GM23248 (cell line): ENCODE data around the gene MYCBP2. TPM values are rescaled to one million over a fixed set of nuclear protein-coding genes. Genes with fewer than 3 reads are reported as not detected.

Experiments used
- DNase-seq: peaks from one replicate; pipeline ENCODE4 v3.0.0-alpha.2; 2015
- H2AFZ ChIP-seq: fragments of 200-600 bp; sonication (generic); 2 replicates; pipeline ENCODE4 v1.6.1; 2016; ENCODE audit warnings: antibody characterized with exemption
- H3F3A ChIP-seq: fragments of 200-600 bp; sonication (generic); 2 replicates; pipeline ENCODE4 v1.6.1; 2016; ENCODE audit warnings: mild to moderate bottlenecking, antibody characterized with exemption, mixed run types; ENCODE audit not compliant: insufficient read depth
- H3K27ac ChIP-seq: fragments of 200-600 bp; sonication (generic); 2 replicates; pipeline ENCODE4 v1.5.1; 2016; ENCODE audit warnings: mild to moderate bottlenecking
- H3K27me3 ChIP-seq: fragments of 200-600 bp; sonication (generic); replicated peaks from 2 replicates; pipeline ENCODE4 v1.6.1; 2016; ENCODE audit warnings: mild to moderate bottlenecking; ENCODE audit not compliant: insufficient read depth
- H3K36me3 ChIP-seq: fragments of 200-600 bp; sonication (generic); 2 replicates; pipeline ENCODE4 v1.6.1; 2016; ENCODE audit warnings: low read depth, mild to moderate bottlenecking
- H3K4me1 ChIP-seq: fragments of 200-600 bp; sonication (generic); 2 replicates; pipeline ENCODE4 v1.6.1; 2016; ENCODE audit warnings: mild to moderate bottlenecking; ENCODE audit not compliant: insufficient read depth
- H3K4me2 ChIP-seq: fragments of 200-600 bp; sonication (generic); one replicate; pipeline ENCODE4 v1.6.1; 2016; ENCODE audit warnings: mild to moderate bottlenecking; ENCODE audit not compliant: unreplicated experiment
- H3K4me3 ChIP-seq: fragments of 200-600 bp; sonication (generic); 2 replicates; pipeline ENCODE4 v1.5.1; 2016; ENCODE audit warnings: mild to moderate bottlenecking
- H3K79me2 ChIP-seq: fragments of 200-600 bp; sonication (generic); 2 replicates; pipeline ENCODE4 v1.6.1; 2016; ENCODE audit warnings: mild to moderate bottlenecking; ENCODE audit not compliant: insufficient read depth
- H3K9ac ChIP-seq: fragments of 200-600 bp; sonication (generic); 2 replicates; pipeline ENCODE4 v1.6.1; 2016; ENCODE audit warnings: mild to moderate bottlenecking
- H3K9me2 ChIP-seq: fragments of 200-600 bp; sonication (generic); 2 replicates; pipeline ENCODE4 v1.6.1; 2016; ENCODE audit warnings: mixed run types, mild to moderate bottlenecking, moderate library complexity; ENCODE audit not compliant: insufficient read depth
- H3K9me3 ChIP-seq: fragments of 200-600 bp; sonication (generic); one replicate; pipeline ENCODE4 v1.6.1; 2017; ENCODE audit warnings: low read depth
- H4K20me1 ChIP-seq: fragments of 200-600 bp; sonication (generic); 2 replicates; pipeline ENCODE4 v1.6.0; 2016; ENCODE audit not compliant: insufficient read depth
- EZH2 ChIP-seq: fragments of 200-600 bp; sonication (generic); IDR thresholded peaks from 2 replicates; pipeline ENCODE4 v1.6.1; 2018; ENCODE audit warnings: antibody characterized with exemption, mild to moderate bottlenecking; ENCODE audit not compliant: insufficient read depth, poor library complexity, severe bottlenecking
- EZH2phosphoT487 ChIP-seq: fragments of 200-600 bp; sonication (generic); IDR thresholded peaks from 2 replicates; pipeline ENCODE4 v1.6.1; 2018; ENCODE audit warnings: antibody characterized with exemption, moderate library complexity, mild to moderate bottlenecking, low read depth; ENCODE audit not compliant: insufficient read depth
- WGBS, 2 experiments: methylation state at CpG; one replicate each; pipeline ENCODE4 v1.1.6; 2015 to 2017; ENCODE audit warnings: low lambda C conversion rate in 2 of 2, low coverage in 1 of 2; ENCODE audit errors: missing lambda C conversion rate in 2 of 2; 5-methylcytosine and 5-hydroxymethylcytosine counted together
- in situ Hi-C: fragments of 300-500 bp; cut with MboI; formaldehyde crosslinking; loops from 2 replicates; pipeline ENCODE4 v1.15.0; 2020
- polyA plus RNA-seq: library from polyadenylated mRNA; unstranded; fragments of >200 nt; fragmentation: Nextera tagmentation; extraction: Ambion mirVana; gene quantifications from 2 replicates; pipeline ENCODE4 v1.2.1, GENCODE V29; 2016
- total RNA-seq: library from RNA; depleted of rRNA; stranded (reverse); fragments of >200 nt; shearing (Covaris generic); gene quantifications from 2 replicates; pipeline ENCODE4 v1.2.3, GENCODE V29; 2014

Gene MYCBP2
- total and polyA plus RNA-seq, 2 experiments from 2014 or later = 27.4 to 61.8 TPM

GRCh38 chr13:77309254-77309653 is 17.6 kb downstream of the MYCBP2 start:
- Histone ChIP-seq H4K20me1 (0 out of 2 replicates have a peak, but pooled peaks cover 9% of the 10 kb centered on the region), H3K9ac (no peak overlapping the region), H3F3A (peaks cover 13% of the 10 kb centered on the region; the same call in 1 of the 2 replicates), H3K9me2 (no peaks in the 10 kb centered on the region), H3K36me3 (no peaks in the 10 kb centered on the region), H2AFZ (no peak overlapping the region), H3K79me2 (peaks cover 100% of the 10 kb centered on the region), H3K4me2 (no peak overlapping the region), H3K27me3 (no peaks in the 10 kb centered on the region), H3K4me1 (peaks cover 49% of the 10 kb centered on the region), H3K27ac (no peak overlapping the region), H3K9me3 (no peaks in the 10 kb centered on the region), H3K4me3 (no peak overlapping the region)
- DNase-seq = no peak
- TF ChIP-seq EZH2 = no peak
- TF ChIP-seq EZH2phosphoT487 = no peak
- in situ Hi-C loops = no loop called here
- WGBS, 2 experiments = 98 to 99% methylated on average over 2 of the region's 2 CpGs

GRCh38 chr13:77306458-77306857 is 20.4 kb downstream of the MYCBP2 start:
- DNase-seq = no peak
- peaks cover 42% of the 10 kb centered on the region for H3K4me1 ChIP-seq

GRCh38 chr13:77305266-77305665 is 21.6 kb downstream of the MYCBP2 start:
- peaks cover 16% of the 10 kb centered on the region; the same call in 1 of the 2 replicates for H3F3A ChIP-seq
- in situ Hi-C loops = no loop called here
- no peak overlapping the region for H3K27ac ChIP-seq
- no peaks in the 10 kb centered on the region for H3K9me2 ChIP-seq
- H4K20me1 ChIP-seq = no peaks in the 10 kb centered on the region
- H3K27me3 ChIP-seq = no peaks in the 10 kb centered on the region
- H3K36me3 ChIP-seq = no peaks in the 10 kb centered on the region
- H3K4me2 ChIP-seq = no peak overlapping the region
- H3K9me3 ChIP-seq = no peaks in the 10 kb centered on the region
- TF ChIP-seq EZH2phosphoT487 (no peak), EZH2 (no peak)
- no peak for DNase-seq
- no peak overlapping the region for H3K4me3 ChIP-seq
- H3K4me1 ChIP-seq = peaks cover 37% of the 10 kb centered on the region
- peaks cover 100% of the 10 kb centered on the region for H3K79me2 ChIP-seq
- no peak overlapping the region for H2AFZ ChIP-seq
- no peak overlapping the region for H3K9ac ChIP-seq

More at GRCh38 chr13:77306458-77306857, 20.4 kb downstream of the MYCBP2 start:
- TF ChIP-seq EZH2phosphoT487 = no peak
- TF ChIP-seq EZH2 = no peak
- Histone ChIP-seq H4K20me1 (no peaks in the 10 kb centered on the region), H3K27me3 (no peaks in the 10 kb centered on the region), H2AFZ (no peak overlapping the region), H3K9ac (no peak overlapping the region), H3K4me3 (no peak overlapping the region), H3K79me2 (peaks cover 100% of the 10 kb centered on the region), H3F3A (peaks cover 13% of the 10 kb centered on the region; the same call in 1 of the 2 replicates), H3K9me2 (no peaks in the 10 kb centered on the region), H3K4me2 (no peak overlapping the region), H3K27ac (no peak overlapping the region), H3K9me3 (no peaks in the 10 kb centered on the region), H3K36me3 (no peaks in the 10 kb centered on the region)
- in situ Hi-C loops = no loop called here

GRCh38 chr13:77300176-77301037 is 26.5 kb downstream of the MYCBP2 start:
- Histone ChIP-seq H3K9me3 (no peaks in the 10 kb centered on the region), H3K27ac (peak overlapping the region; percentile 65), H3K4me1 (peaks cover 28% of the 10 kb centered on the region), H3K4me2 (peak overlapping the region; percentile 93), H2AFZ (peak overlapping the region; percentile 51), H3K36me3 (no peaks in the 10 kb centered on the region), H3K79me2 (peaks cover 95% of the 10 kb centered on the region), H4K20me1 (no peaks in the 10 kb centered on the region), H3K27me3 (no peaks in the 10 kb centered on the region), H3F3A (peaks cover 28% of the 10 kb centered on the region; the same call in 1 of the 2 replicates), H3K9me2 (no peaks in the 10 kb centered on the region), H3K9ac (peak overlapping the region; percentile 42), H3K4me3 (peak overlapping the region; percentile 58)
- in situ Hi-C loops = no loop called here
- DNase-seq = peak; percentile 85
- WGBS, 2 experiments = 29 to 32% methylated on average over 5 of the region's 5 CpGs
- no peak for TF ChIP-seq EZH2
- TF ChIP-seq EZH2phosphoT487 = no peak
